BE2C (cell line): ENCODE measurements around the gene ZNF37A.

ENCODE experiments used
- DNase-seq: peaks from one replicate; pipeline ENCODE4 v3.0.0-alpha.2; 2020
- H3K27me3 ChIP-seq: fragments of 250-450 bp; sonication (Bioruptor Pico); 2 replicates; pipeline ENCODE4 v1.5.1; 2020; ENCODE audit warnings: mild to moderate bottlenecking
- H3K36me3 ChIP-seq: fragments of 250-450 bp; sonication (Bioruptor Pico); 2 replicates; pipeline ENCODE4 v1.5.1; 2020; ENCODE audit warnings: mild to moderate bottlenecking
- H3K4me1 ChIP-seq: fragments of 250-450 bp; sonication (Bioruptor Pico); 2 replicates; pipeline ENCODE4 v1.5.1; 2020
- H3K4me3 ChIP-seq: 2 replicates; pipeline ENCODE4 v1.5.1; 2011; ENCODE audit warnings: low read depth, low read length
- H3K9me3 ChIP-seq: fragments of 250-450 bp; sonication (Bioruptor Pico); 2 replicates; pipeline ENCODE4 v1.5.1; 2020
- CTCF ChIP-seq: IDR thresholded peaks from 2 replicates; pipeline ENCODE4 v1.5.1; 2012; ENCODE audit warnings: mild to moderate bottlenecking, low read depth, low read length

Gene ZNF37A

GRCh38 chr10:38163617-38164016 is 69.5 kb downstream of the ZNF37A start:
- TF ChIP-seq CTCF, result no peak
- Histone ChIP-seq H3K9me3 (no peaks in the 10 kb centered on the region), H3K4me3 (no peak overlapping the region), H3K4me1 (no peaks in the 10 kb centered on the region), H3K36me3 (no peaks in the 10 kb centered on the region), H3K27me3 (no peaks in the 10 kb centered on the region)
- no peak for DNase-seq

- DNase-seq, result no peak
- Histone ChIP-seq H3K4me3 (no peak overlapping the region), H3K9me3 (no peaks in the 10 kb centered on the region), H3K36me3 (no peaks in the 10 kb centered on the region), H3K4me1 (no peaks in the 10 kb centered on the region), H3K27me3 (no peaks in the 10 kb centered on the region)
- no peak for TF ChIP-seq CTCF
These were observed 80.2 kb downstream of the ZNF37A start for GRCh38 chr10:38174336-38174735.

GRCh38 chr10:38184477-38184876 is 90.3 kb downstream of the ZNF37A start:
- no peak for DNase-seq
- no peak for TF ChIP-seq CTCF

More at GRCh38 chr10:38184477-38184876, 90.3 kb downstream of the ZNF37A start:
- no peaks in the 10 kb centered on the region for H3K9me3 ChIP-seq
- H3K4me3 ChIP-seq, result no peak overlapping the region
- no peaks in the 10 kb centered on the region for H3K4me1 ChIP-seq
- H3K36me3 ChIP-seq, result no peaks in the 10 kb centered on the region
- H3K27me3 ChIP-seq, result no peaks in the 10 kb centered on the region
